GM18502 (cell line): ENCODE measurements around the gene DTNA.
"Not testable (repeated sequence)": the region's sequence is repeated elsewhere in the genome, so short reads cannot be mapped to it uniquely, and the experiment has no call there.

Source experiments
- ATAC-seq: cut with Tn5 transposase; IDR thresholded peaks from one replicate; pipeline ENCODE4 v1.9.1; 2021; ENCODE audit warnings: mild to moderate bottlenecking; ENCODE audit not compliant: unreplicated experiment, poor library complexity

The DTNA gene

DNA sequence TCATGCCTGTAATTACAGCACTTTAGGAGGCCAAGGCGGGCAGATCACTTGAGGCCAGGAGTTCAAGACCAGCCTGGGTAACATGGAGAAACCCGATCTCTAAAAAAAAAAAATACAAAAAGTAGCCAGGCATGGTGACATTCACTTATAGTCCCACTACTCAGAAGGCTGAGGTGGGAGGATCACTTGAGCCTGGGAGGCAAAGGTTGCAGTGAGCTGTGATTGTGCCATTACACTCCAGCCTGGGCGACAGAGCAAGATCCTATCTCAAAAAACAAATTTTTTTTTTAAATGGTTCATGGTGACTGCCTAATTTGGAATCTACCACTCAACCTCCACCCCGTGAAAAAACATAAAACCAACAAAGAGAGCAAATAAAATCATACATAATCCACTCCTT, 212.5 kb downstream of the DTNA start:
- ATAC-seq = not testable (repeated sequence)

DNA sequence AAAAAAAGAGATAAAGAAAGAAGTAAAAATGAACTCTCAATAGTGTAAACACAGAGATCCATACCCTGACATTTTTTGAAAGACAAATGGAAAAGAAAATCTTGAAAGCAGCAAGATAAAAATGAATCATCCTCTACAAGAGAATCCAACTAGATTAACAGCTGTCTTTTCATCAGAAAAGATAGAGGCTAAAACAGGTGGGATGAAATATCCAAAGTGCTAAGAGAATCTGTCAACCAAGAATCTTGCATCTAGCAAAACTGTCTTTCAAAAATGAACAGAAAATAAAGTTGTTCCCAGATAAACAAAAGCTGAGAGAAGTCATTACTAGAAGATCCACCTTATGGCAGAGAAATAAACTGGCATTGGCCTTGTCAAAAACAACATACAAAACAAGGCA, 213.8 kb downstream of the DTNA start:
- no peak for ATAC-seq

DNA sequence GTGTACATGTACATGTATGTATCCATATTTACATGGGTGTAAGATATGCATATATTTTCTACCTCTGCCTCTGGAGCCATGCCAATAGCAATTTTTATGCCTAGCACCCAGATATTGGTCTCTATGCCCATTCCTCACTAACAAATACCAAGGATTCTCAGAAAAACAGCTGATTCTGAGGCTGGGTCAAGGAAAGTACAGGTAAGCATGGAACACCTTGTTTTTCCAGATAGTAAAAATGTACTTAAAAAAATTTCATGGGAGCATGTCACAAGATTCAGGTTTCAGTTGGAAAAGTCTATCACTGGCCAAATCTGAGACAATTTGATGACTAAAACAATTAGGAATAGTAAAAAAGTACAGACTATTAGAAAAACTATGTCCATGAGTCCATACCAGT, 216.6 kb downstream of the DTNA start:
- ATAC-seq = no peak

- no peak for ATAC-seq
Observed at GRCh38 chr18:34928088-34928753, 218.1 kb downstream of the DTNA start.

DNA sequence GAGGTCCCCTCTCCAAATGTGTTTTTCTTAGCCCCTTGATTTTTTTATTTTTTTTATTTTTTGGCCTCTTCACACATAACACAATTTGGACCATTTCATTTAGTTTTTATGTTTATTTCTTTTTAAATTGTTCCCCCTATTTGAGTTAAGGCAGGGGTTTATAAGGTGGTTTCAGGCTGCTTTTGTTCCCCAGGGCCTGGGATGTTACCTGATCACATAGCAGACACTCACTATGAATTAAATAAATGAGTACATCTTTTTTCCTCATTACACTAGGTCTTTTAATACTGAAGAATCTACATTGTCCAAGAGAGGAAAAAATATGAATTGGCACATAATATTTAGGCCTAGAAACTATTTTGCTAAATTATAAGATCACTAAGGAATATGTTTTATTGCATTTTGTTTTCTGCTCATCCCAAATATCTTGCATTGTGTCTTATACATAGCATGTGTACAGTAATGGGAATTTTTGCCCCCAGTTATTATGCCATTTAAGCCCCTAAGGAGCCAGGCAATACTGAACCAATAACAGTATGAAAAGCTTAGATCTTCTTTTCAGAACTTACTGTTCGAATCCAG, 218.7 kb downstream of the DTNA start:
- ATAC-seq = no peak

DNA sequence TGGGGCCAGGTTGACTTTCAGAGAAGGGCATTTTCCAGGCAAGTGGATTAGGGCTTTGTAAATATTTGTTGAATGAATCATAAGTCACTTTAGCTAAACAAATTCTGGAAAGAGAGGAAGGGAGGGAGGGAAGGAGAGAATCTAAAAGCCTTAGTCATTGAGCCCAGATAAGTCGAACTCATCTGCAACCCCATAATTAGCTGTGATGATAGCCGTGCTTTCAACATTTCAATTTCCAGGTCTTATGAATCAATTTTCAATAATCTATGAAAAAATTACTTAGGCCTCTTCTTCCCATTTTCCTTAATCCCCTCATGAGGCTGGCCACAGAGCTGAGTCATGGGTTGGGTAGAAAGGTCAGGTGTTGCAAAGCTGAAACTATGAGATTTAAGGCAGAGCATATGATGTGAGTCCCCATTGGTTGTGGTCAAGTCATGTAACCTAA, 219.3 kb downstream of the DTNA start:
- no peak for ATAC-seq

DNA sequence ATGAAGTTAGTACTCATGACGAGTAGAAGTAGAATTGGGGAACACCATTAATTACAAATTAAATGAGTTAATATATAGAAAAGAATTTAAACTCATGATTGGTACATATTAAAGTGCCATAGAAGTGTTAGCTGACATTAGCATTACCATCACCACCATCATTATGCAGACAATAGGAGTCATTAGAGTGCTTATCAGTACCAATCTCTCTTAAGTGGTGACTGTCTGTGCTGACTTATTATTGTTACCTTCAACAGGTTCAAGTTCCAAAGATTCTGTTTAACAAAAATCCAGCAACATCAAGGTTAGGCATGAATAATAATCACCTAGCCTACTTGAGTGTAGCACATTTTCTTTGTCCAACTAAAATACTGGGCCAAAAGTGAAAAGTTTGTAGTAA, 222.3 kb downstream of the DTNA start:
- no peak for ATAC-seq

GRCh38 chr18:34932792-34933466, 222.8 kb downstream of the DTNA start:
- no peak for ATAC-seq

DNA sequence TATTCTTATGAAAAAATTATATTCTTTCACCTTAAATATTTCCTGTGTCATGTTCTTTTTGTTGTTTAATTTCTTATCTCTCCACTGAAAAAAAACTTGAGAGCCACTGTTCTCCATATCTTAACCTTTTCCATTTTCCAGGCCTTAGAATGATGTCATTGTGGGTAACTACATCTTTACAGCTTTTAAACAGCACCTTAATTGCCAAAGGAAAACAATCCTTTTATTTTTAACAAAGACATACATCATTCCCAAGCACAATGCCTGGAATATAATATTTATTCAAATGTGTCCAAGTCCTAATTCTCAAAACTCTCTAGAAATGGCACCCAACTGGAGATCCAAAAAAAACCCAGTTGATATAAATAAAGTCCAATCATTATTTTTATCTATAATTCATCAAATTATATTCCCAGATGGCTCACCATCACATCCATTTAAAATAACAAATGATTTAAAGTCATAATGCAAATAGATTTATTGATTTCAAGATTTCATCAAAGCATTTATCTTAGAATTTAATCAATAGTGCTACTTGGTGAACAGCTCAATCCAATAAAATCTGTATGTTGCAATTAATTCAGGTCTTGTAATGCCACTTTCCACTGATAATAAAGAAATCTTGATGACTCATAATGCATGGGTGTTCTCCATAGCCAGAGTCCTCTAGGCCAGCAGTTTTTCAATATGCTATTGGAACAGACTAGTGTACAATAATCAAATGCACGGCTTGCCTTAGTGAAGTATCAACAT, 224.0 kb downstream of the DTNA start:
- ATAC-seq = no peak

DNA sequence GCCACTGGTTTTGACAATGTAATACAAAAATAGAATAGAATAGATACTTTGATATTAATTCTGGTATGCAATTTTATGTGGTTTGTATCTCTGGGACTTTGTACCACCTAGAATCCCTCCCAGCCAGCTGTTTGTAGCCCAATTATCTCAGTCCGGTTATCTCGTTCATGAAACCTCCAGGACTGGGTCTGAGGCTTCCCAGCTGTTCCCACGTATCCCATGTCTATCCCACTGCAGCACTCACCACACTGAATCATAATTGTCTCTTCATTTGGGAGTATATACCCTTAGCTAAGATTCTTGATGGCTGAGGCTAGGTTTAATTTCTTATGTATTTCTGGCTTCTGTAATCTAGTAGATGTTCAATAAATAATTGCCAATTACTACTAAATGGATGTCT, 226.7 kb downstream of the DTNA start:
- ATAC-seq = no peak

DNA sequence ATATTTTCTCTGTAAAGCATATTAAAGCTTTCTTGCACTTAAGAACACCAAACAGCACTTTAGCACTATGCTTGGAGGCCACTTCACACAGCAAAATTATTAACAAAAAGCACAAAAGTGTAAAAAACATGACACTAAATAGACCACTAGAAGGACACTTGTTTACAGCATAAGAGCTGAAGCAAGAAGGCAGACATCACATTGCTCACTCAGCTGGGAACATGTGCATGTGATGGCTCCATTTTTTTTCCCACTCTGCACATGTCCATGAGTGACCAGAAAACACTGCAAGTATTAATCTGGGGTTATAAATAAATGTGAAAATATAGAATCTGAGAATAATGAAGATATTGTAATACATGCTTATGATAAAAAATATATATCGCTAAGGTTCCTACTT, 228.0 kb downstream of the DTNA start:
- no peak for ATAC-seq
